Esophagus squamous epithelium (tissue), 5 donors: ENCODE measurements around the gene PRCC. TPM values are rescaled to one million over a fixed set of nuclear protein-coding genes. Genes with fewer than 3 reads are reported as not detected.

Experiments used
- DNase-seq: peaks from one replicate; lab custom pipeline; 2025; lab: John Stamatoyannopoulos, UW
- H3K27ac ChIP-seq, 4 donors: fragments of 200-600 bp; sonication (generic); one replicate each; pipeline ENCODE4 v1.5.1; 2016 to 2019; ENCODE audit warnings: mild to moderate bottlenecking in 1 of 4
- H3K27me3 ChIP-seq, 4 donors: fragments of 200-600 bp; sonication (generic); 1 replicate in 3 of 4; 2 replicates in 1 of 4; pipeline versions ENCODE4 v1.5.1 to v1.6.0; 2017 to 2021; ENCODE audit warnings: antibody characterized with exemption in 1 of 4
- H3K36me3 ChIP-seq, 3 donors: fragments of 200-600 bp; sonication (generic); one replicate each; pipeline ENCODE4 v1.5.1; 2016 to 2019
- H3K4me1 ChIP-seq, 3 donors: fragments of 200-600 bp; sonication (generic); one replicate each; pipeline ENCODE4 v1.5.1; 2017 to 2019
- H3K4me3 ChIP-seq, 4 donors: fragments of 200-600 bp; sonication (generic); 1 replicate in 3 of 4; 2 replicates in 1 of 4; pipeline ENCODE4 v1.5.1; 2016 to 2019; ENCODE audit warnings: mild to moderate bottlenecking in 2 of 4, moderate library complexity in 1 of 4
- H3K9me3 ChIP-seq, 3 donors: fragments of 200-600 bp; sonication (generic); one replicate each; pipeline ENCODE4 v1.5.1; 2016 to 2019
- CTCF ChIP-seq, 6 experiments: fragments of 450-650 bp in 4 of 6; fragments of 200-600 bp in 2 of 6; sonication (generic) in 2 of 6; IDR thresholded peaks; one replicate each; pipeline ENCODE4 v1.5.1; 2016 to 2019; ENCODE audit warnings: antibody characterized with exemption in 6 of 6, mild to moderate bottlenecking in 4 of 6, moderate library complexity in 4 of 6
- POLR2A ChIP-seq, 4 donors: fragments of 450-650 bp; IDR thresholded peaks; one replicate each; pipeline ENCODE4 v1.6.1; 2017; ENCODE audit warnings: antibody characterized with exemption in 4 of 4, mild to moderate bottlenecking in 4 of 4, moderate library complexity in 3 of 4
- WGBS, 2 donors: methylation state at CpG; one replicate each; pipeline ENCODE4 v1.1.5; 2018; 5-methylcytosine and 5-hydroxymethylcytosine counted together
- intact Hi-C: fragments of 100-400 bp; cut with DNase I; formaldehyde crosslinking; loops from one replicate; pipeline ENCODE4 v1.15.0; 2022
- total RNA-seq, 4 donors: library from RNA; depleted of rRNA; stranded (reverse); fragments of >200 nt; gene quantifications; one replicate each; pipeline ENCODE4 v1.1.0, GENCODE V29; 2016
- donor health status: DM: yes; HTN: yes; CAD: no.

PRCC gene
- total RNA-seq, 4 donors from 2014 or later: 35.6 to 42.6 (median 38.3) TPM

- no peak overlapping the region for H3K4me3 ChIP-seq
- no peaks in the 10 kb centered on the region for H3K36me3 ChIP-seq
- H3K4me1 ChIP-seq: peaks cover 0 to 10% (median 6%) of the 10 kb centered on the region in 3 donors
- no peaks in the 10 kb centered on the region for H3K9me3 ChIP-seq
- H3K27ac ChIP-seq: no peak overlapping the region
- H3K27me3 ChIP-seq: peaks cover 0 to 100% (median 4%) of the 10 kb centered on the region in 4 donors
- intact Hi-C loops: no loop called here
- 54 to 60% methylated on average over 2 to 3 of the region's 8 CpGs for WGBS, 2 donors
- TF ChIP-seq CTCF (IDR thresholded peaks at IDR 0.05) (no peak), POLR2A (IDR thresholded peaks at IDR 0.05) (no peak)
- DNase-seq: no peak
Measured at GRCh38 chr1:156840186-156840897, 73.0 kb downstream of the PRCC start.

GRCh38 chr1:156840898-156841279 is 73.6 kb downstream of the PRCC start:
- H3K27ac ChIP-seq: no peak overlapping the region
- H3K9me3 ChIP-seq: no peaks in the 10 kb centered on the region
- no peak for DNase-seq
- no peaks in the 10 kb centered on the region for H3K36me3 ChIP-seq
- intact Hi-C loops: no loop called here
- TF ChIP-seq POLR2A (IDR thresholded peaks at IDR 0.05) (no peak), CTCF (IDR thresholded peaks at IDR 0.05) (no peak)
- whole genome bisulfite sequencing, 2 donors: 60 to 76% methylated on average over 7 to 14 of the region's 14 CpGs
- H3K4me1 ChIP-seq: peaks cover 0 to 13% (median 6%) of the 10 kb centered on the region in 3 donors
- H3K4me3 ChIP-seq: no peak overlapping the region
- peaks cover 0 to 100% (median 6%) of the 10 kb centered on the region in 4 donors for H3K27me3 ChIP-seq

DNA sequence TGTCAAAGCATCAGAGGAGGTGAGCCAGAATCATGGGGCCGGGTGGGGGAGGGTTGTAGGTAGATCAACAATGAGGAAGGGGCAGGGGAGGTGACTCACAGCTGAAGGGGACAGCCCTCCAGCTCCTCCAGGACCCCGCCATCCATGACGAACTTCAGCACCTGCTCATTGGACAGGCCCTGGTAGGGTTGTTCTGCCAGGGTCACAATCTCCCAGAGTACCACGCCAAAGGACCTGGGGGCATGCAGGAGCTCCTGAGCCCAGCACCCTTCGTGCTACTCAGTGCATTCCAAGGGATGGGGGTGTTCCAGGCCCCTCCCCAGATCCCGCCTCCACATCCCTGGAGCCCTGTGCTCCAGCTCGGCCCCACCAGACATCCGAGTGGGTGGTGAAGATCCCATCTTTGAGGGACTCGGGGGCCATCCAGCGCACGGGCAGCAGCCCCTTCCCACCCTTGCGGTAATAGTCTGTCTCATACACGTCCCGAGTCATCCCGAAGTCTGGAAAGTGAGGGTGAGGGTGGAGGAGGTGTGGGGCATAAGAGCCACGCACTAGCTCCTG is 74.0 kb downstream of the PRCC start:
- Histone ChIP-seq H3K27me3 (peaks cover 0 to 100% (median 6%) of the 10 kb centered on the region in 4 donors), H3K4me1 (peaks cover 0 to 13% (median 6%) of the 10 kb centered on the region in 3 donors), H3K27ac (no peak overlapping the region), H3K4me3 (no peak overlapping the region), H3K36me3 (no peaks in the 10 kb centered on the region), H3K9me3 (no peaks in the 10 kb centered on the region)
- 53 to 79% methylated on average over 6 to 7 of the region's 16 CpGs for WGBS, 2 donors
- DNase-seq: no peak
- no peak for TF ChIP-seq POLR2A (IDR thresholded peaks at IDR 0.05)
- TF ChIP-seq CTCF (IDR thresholded peaks at IDR 0.05): no peak
- intact Hi-C loops: no loop called here

DNA sequence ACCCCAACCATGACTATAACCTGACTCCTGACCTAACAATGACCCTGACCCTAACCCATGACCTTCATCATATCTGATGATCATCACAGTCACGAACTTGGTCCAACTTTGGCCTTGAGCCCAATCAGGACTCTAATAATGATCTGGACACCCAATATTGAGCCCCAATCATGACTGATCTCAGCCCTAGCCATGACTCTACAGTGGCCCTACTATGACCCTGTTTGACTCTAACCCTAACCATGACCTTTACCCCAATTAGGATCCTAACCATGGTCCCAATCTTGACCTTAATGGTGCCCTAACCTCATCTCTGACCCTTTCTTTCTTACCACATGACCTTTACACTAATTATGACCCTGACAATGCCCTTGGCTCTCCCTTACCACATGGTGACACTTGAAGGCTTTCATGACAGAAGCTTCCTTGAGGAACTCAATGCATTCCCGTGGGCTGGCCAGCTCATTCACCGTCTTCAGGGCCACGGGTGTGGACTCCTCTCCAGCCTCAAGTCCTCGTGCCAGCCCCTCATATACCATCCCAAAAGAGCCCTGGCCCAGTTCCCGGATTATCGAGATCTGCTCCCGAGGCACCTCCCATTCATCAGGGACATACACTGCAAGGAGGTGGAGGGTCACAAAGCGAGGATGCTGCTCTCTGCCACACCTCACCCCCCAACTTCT is 75.4 kb downstream of the PRCC start:
- Histone ChIP-seq H3K27ac (no peak overlapping the region), H3K4me1 (peaks cover 0 to 13% (median 6%) of the 10 kb centered on the region in 3 donors), H3K36me3 (no peaks in the 10 kb centered on the region), H3K27me3 (peaks cover 0 to 100% (median 8%) of the 10 kb centered on the region in 4 donors), H3K9me3 (no peaks in the 10 kb centered on the region), H3K4me3 (no peak overlapping the region)
- intact Hi-C loops: no loop called here
- TF ChIP-seq POLR2A (IDR thresholded peaks at IDR 0.05) (no peak), CTCF (IDR thresholded peaks at IDR 0.05) (no peak)
- no peak for DNase-seq
- 73 to 82% methylated on average over 9 of the region's 9 CpGs for WGBS, 2 donors

GRCh38 chr1:156844102-156844501 is 76.8 kb downstream of the PRCC start:
- intact Hi-C loops: no loop called here
- 27 to 74% methylated on average over 4 of the region's 6 CpGs for WGBS, 2 donors
- H3K27me3 ChIP-seq: peaks cover 0 to 100% (median 11%) of the 10 kb centered on the region in 4 donors
- DNase-seq: no peak
- no peak overlapping the region for H3K27ac ChIP-seq
- H3K36me3 ChIP-seq: no peaks in the 10 kb centered on the region
- H3K4me3 ChIP-seq: no peak overlapping the region
- peaks cover 0 to 23% (median 6%) of the 10 kb centered on the region in 3 donors for H3K4me1 ChIP-seq
- H3K9me3 ChIP-seq: no peaks in the 10 kb centered on the region
- TF ChIP-seq POLR2A (IDR thresholded peaks at IDR 0.05): no peak
- TF ChIP-seq CTCF (IDR thresholded peaks at IDR 0.05): no peak
